Motor neuron (in vitro differentiated cells): ENCODE measurements around the gene TCHP. TPM values are rescaled to one million over a fixed set of nuclear protein-coding genes. Genes with fewer than 3 reads are reported as not detected.
"Not testable (repeated sequence)": the region's sequence is repeated elsewhere in the genome, so short reads cannot be mapped to it uniquely, and the experiment has no call there.

Source experiments
- ATAC-seq, 8 experiments: fragments of 200-7000 bp; cut with Tn5 transposase; replicated peaks in 6 of 8; 2 replicates each; pipeline ENCODE4 v1.8.0; 2021; ENCODE audit warnings: mild to moderate bottlenecking in 8 of 8, moderate library complexity in 8 of 8
- H3K27ac ChIP-seq, 2 donors: fragments of 250-450 bp; sonication (Bioruptor Pico); 2 replicates each; pipeline ENCODE4 v1.9.0; 2021; ENCODE audit warnings: antibody characterized with exemption in 2 of 2, mild to moderate bottlenecking in 2 of 2, moderate library complexity in 1 of 2
- H3K4me1 ChIP-seq, 2 donors: fragments of 250-450 bp; sonication (Bioruptor Pico); replicated peaks in 1 of 2; 2 replicates each; pipeline ENCODE4 v1.6.1; 2021; ENCODE audit warnings: antibody characterized with exemption in 2 of 2, mild to moderate bottlenecking in 2 of 2, moderate library complexity in 1 of 2
- H3K4me3 ChIP-seq, 5 donors: fragments of 250-450 bp; sonication (Bioruptor Pico); 2 replicates each; pipeline ENCODE4 v1.9.0; 2021; ENCODE audit warnings: antibody characterized with exemption in 5 of 5, mild to moderate bottlenecking in 5 of 5, moderate library complexity in 4 of 5
- WGBS, 10 experiments: fragments of 450-650 bp; shearing (Covaris generic); methylation state at CpG; one replicate each; pipeline ENCODE4 v1.0.0; 2022; 5-methylcytosine and 5-hydroxymethylcytosine counted together
- in situ Hi-C, 9 experiments: fragments of 400-800 bp; cut with MboI; loops; one replicate each; pipeline ENCODE4 v1.15.0; 2021; ENCODE audit warnings: low sequenced_read_pairs in 9 of 9, low pct_unique_long_range_greater_than_20kb in 2 of 9; ENCODE audit not compliant: unreplicated experiment in 9 of 9
- total RNA-seq, 8 experiments: library from RNA; unstranded; fragments of 300-600 nt; gene quantifications; 2 replicates each; pipeline versions ENCODE4 v1.2.3 to v1.2.4, GENCODE V29; 2022

Gene TCHP
- total RNA-seq, 8 experiments from 2014 or later = 7.5 to 23.7 (median 14.3) TPM

- ATAC-seq = no peak
- Histone ChIP-seq H3K27ac (no peak overlapping the region), H3K4me1 (peaks cover 6 to 16% of the 10 kb centered on the region in 2 donors), H3K4me3 (no peak overlapping the region)
- in situ Hi-C loops = loop anchor here in 2 of 9 experiments (25.0 kb wide), 1 partner anchor 294 kb away; no protein-coding TSS in a partner anchor
- WGBS, 10 experiments = 87 to 100% (median 100%) methylated on average over 1 to 2 of the region's 2 CpGs; no CpG with 5 or more reads in 6 of the 10 experiments
These were observed 18.3 kb upstream of the TCHP start for GRCh38 chr12:109881752-109882151.

GRCh38 chr12:109883461-109883860 is 16.6 kb upstream of the TCHP start:
- H3K27ac ChIP-seq = no peak overlapping the region
- no peak overlapping the region for H3K4me3 ChIP-seq
- in situ Hi-C loops = loop anchor here in 2 of 9 experiments (25.0 kb wide), 1 partner anchor 296 kb away; no protein-coding TSS in a partner anchor
- peaks cover 6 to 9% of the 10 kb centered on the region in 2 donors for H3K4me1 ChIP-seq
- WGBS, 10 experiments = 0% methylated on average over 1 of the region's 4 CpGs; no CpG with 5 or more reads in 9 of the 10 experiments
- no peak for ATAC-seq

GRCh38 chr12:109885616-109886015 is 14.5 kb upstream of the TCHP start:
- Histone ChIP-seq H3K4me1 (peaks cover 12 to 13% of the 10 kb centered on the region in 2 donors), H3K4me3 (no peak overlapping the region), H3K27ac (no peak overlapping the region)
- WGBS, 10 experiments = 67 to 100% (median 90%) methylated on average over 2 to 10 of the region's 10 CpGs; no CpG with 5 or more reads in 2 of the 10 experiments
- no peak for ATAC-seq
- in situ Hi-C loops = loop anchor here in 2 of 9 experiments (25.0 kb wide), 1 partner anchor 298 kb away; no protein-coding TSS in a partner anchor

- in situ Hi-C loops = loop anchor here in 2 of 9 experiments (25.0 kb wide), 1 partner anchor 301 kb away; no protein-coding TSS in a partner anchor
- WGBS, 10 experiments = 3 to 100% (median 71%) methylated on average over 2 to 10 of the region's 12 CpGs; no CpG with 5 or more reads in 2 of the 10 experiments
- peak in 3 of 8 experiments; percentile 82 to 94 (median 93) for ATAC-seq
- peaks cover 10 to 18% of the 10 kb centered on the region in 2 donors for H3K4me1 ChIP-seq
- no peak overlapping the region for H3K27ac ChIP-seq
- H3K4me3 ChIP-seq = no peak overlapping the region
These were observed 11.7 kb upstream of the TCHP start for GRCh38 chr12:109888179-109889020.

- Histone ChIP-seq H3K4me1 (peaks cover 10 to 18% of the 10 kb centered on the region in 2 donors), H3K4me3 (no peak overlapping the region), H3K27ac (no peak overlapping the region)
- 74 to 100% (median 84%) methylated on average over 1 to 11 of the region's 13 CpGs for WGBS, 10 experiments
- peak in 1 of 8 experiments; percentile 36 for ATAC-seq
- in situ Hi-C loops = loop anchor here in 2 of 9 experiments (25.0 kb wide), 1 partner anchor 303 kb away; no protein-coding TSS in a partner anchor
These were observed 9.4 kb upstream of the TCHP start for GRCh38 chr12:109890620-109891170.

GRCh38 chr12:109891731-109892130 is 8.3 kb upstream of the TCHP start:
- not testable (repeated sequence) for H3K4me3 ChIP-seq, H3K27ac ChIP-seq, ATAC-seq
- in situ Hi-C loops = loop anchor here in 2 of 9 experiments (25.0 kb wide), 1 partner anchor 304 kb away; no protein-coding TSS in a partner anchor
- peaks cover 10 to 18% of the 10 kb centered on the region in 2 donors for H3K4me1 ChIP-seq
- 60 to 100% (median 93%) methylated on average over 1 to 7 of the region's 7 CpGs; no CpG with 5 or more reads in 2 of the 10 experiments for WGBS, 10 experiments

- no peak for ATAC-seq
- in situ Hi-C loops = loop anchor here in 2 of 9 experiments (25.0 kb wide), 1 partner anchor 305 kb away; no protein-coding TSS in a partner anchor
These were observed 7.8 kb upstream of the TCHP start for GRCh38 chr12:109892165-109892715.

GRCh38 chr12:109892748-109893147 is 7.3 kb upstream of the TCHP start:
- in situ Hi-C loops = loop anchor here in 2 of 9 experiments (25.0 kb wide), 1 partner anchor 305 kb away; no protein-coding TSS in a partner anchor
- WGBS, 10 experiments = 27 to 90% (median 83%) methylated on average over 2 to 4 of the region's 4 CpGs; no CpG with 5 or more reads in 5 of the 10 experiments
- no peak for ATAC-seq
- no peak overlapping the region for H3K27ac ChIP-seq
- H3K4me3 ChIP-seq = no peak overlapping the region
- H3K4me1 ChIP-seq = peaks cover 10 to 18% of the 10 kb centered on the region in 2 donors

More at GRCh38 chr12:109892165-109892715, 7.8 kb upstream of the TCHP start:
- H3K27ac ChIP-seq = no peak overlapping the region
- H3K4me1 ChIP-seq = peaks cover 10 to 18% of the 10 kb centered on the region in 2 donors
- 80 to 100% methylated on average over 1 of the region's 1 CpG; no CpG with 5 or more reads in 8 of the 10 experiments for WGBS, 10 experiments
- H3K4me3 ChIP-seq = no peak overlapping the region

GRCh38 chr12:109893261-109893995 is 6.6 kb upstream of the TCHP start:
- no peak for ATAC-seq
- Histone ChIP-seq H3K4me3 (no peak overlapping the region), H3K27ac (no peak overlapping the region), H3K4me1 (peaks cover 10 to 18% of the 10 kb centered on the region in 2 donors)
- in situ Hi-C loops = loop anchor here in 2 of 9 experiments (25.0 kb wide), 1 partner anchor 306 kb away; no protein-coding TSS in a partner anchor
- WGBS, 10 experiments = 55 to 100% (median 80%) methylated on average over 1 to 7 of the region's 7 CpGs; no CpG with 5 or more reads in 2 of the 10 experiments

GRCh38 chr12:109894939-109895338 is 5.1 kb upstream of the TCHP start:
- Histone ChIP-seq H3K4me1 (peaks cover 6 to 11% of the 10 kb centered on the region in 2 donors), H3K27ac (no peak overlapping the region), H3K4me3 (no peak overlapping the region)
- in situ Hi-C loops = loop anchor here in 2 of 9 experiments (25.0 kb wide), 1 partner anchor 308 kb away; no protein-coding TSS in a partner anchor
- ATAC-seq = no peak
- 38 to 100% (median 80%) methylated on average over 1 to 2 of the region's 4 CpGs; no CpG with 5 or more reads in 7 of the 10 experiments for WGBS, 10 experiments

- WGBS, 10 experiments = 38 to 100% (median 74%) methylated on average over 1 to 4 of the region's 6 CpGs; no CpG with 5 or more reads in 5 of the 10 experiments
- H3K4me3 ChIP-seq = no peak overlapping the region
- peaks cover 5 to 6% of the 10 kb centered on the region in 2 donors for H3K4me1 ChIP-seq
- ATAC-seq = no peak
- in situ Hi-C loops = loop anchor here in 2 of 9 experiments (25.0 kb wide), 1 partner anchor 309 kb away; no protein-coding TSS in a partner anchor
- no peak overlapping the region for H3K27ac ChIP-seq
These were observed 3.9 kb upstream of the TCHP start for GRCh38 chr12:109896188-109896587.
